Measurements from ENCODE around the gene PLPP1.

DNA sequence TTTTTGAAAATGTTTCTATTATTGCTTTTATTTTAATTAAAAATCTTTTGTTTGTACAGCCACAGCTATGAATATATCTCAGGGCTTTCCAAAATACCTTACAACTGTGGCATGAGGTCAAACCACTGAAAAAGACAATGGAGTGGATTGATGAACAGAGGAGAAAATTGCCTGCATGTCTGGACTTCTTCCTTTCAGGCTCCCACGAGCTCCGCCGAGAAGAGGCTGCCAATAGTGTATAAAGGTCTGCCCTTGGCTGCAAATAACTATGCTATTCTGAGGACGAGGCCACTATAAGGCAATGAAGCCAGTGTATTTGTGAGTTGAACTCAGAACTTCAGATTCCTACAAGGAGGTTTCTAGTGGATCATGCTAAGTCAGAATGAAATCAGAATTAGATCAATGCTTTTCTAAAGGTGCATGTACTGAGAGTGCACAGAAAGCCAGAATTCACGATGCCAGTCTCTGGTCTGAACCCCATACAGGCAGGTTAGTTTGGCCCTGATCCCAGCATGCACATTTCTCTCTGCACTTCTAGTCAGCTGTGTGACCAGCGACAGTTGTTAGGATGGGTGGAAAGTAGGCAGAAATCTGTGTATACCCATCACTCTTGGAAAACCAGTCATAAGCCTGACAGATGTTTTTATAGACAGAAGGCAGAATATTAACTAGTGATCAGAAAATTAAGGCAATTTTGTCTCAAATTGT, 42.7 kb upstream of the PLPP1 start:
- TF ChIP-seq, protein P1, sequence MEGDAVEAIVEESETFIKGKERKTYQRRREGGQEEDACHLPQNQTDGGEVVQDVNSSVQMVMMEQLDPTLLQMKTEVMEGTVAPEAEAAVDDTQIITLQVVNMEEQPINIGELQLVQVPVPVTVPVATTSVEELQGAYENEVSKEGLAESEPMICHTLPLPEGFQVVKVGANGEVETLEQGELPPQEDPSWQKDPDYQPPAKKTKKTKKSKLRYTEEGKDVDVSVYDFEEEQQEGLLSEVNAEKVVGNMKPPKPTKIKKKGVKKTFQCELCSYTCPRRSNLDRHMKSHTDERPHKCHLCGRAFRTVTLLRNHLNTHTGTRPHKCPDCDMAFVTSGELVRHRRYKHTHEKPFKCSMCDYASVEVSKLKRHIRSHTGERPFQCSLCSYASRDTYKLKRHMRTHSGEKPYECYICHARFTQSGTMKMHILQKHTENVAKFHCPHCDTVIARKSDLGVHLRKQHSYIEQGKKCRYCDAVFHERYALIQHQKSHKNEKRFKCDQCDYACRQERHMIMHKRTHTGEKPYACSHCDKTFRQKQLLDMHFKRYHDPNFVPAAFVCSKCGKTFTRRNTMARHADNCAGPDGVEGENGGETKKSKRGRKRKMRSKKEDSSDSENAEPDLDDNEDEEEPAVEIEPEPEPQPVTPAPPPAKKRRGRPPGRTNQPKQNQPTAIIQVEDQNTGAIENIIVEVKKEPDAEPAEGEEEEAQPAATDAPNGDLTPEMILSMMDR (IDR thresholded peaks at IDR 0.05), result no peak
- TF ChIP-seq EZH2 (IDR thresholded peaks at IDR 0.05) (no peak), EZH2phosphoT487 (IDR thresholded peaks at IDR 0.05) (no peak)
